ENCODE results near the gene HEMGN.

DNA sequence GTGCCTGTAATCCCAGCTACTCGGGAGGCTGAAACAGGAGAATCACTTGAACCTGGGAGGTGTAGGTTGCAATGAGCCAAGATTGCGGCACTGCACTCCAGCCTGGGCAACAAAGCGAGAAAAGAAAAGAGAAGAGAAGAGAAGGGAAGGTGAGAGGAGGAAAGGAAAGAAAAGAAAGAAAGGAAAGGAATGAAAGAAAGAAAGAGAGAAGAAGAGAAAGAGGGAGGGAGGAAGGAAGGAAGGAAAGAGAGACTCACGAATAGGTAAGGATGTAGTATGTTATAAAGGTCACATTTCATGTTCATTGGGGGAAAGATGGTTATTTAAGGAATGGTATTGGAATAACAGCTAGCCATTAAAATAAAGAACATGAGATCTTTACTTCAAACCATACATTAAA is 34.8 kb upstream of the HEMGN start:
- TF ChIP-seq ESRRA (CRISPR knock-in tag; IDR thresholded peaks at IDR 0.05; ENCODE audit: borderline replicate concordance), result no peak
- TF ChIP-seq, protein P1, sequence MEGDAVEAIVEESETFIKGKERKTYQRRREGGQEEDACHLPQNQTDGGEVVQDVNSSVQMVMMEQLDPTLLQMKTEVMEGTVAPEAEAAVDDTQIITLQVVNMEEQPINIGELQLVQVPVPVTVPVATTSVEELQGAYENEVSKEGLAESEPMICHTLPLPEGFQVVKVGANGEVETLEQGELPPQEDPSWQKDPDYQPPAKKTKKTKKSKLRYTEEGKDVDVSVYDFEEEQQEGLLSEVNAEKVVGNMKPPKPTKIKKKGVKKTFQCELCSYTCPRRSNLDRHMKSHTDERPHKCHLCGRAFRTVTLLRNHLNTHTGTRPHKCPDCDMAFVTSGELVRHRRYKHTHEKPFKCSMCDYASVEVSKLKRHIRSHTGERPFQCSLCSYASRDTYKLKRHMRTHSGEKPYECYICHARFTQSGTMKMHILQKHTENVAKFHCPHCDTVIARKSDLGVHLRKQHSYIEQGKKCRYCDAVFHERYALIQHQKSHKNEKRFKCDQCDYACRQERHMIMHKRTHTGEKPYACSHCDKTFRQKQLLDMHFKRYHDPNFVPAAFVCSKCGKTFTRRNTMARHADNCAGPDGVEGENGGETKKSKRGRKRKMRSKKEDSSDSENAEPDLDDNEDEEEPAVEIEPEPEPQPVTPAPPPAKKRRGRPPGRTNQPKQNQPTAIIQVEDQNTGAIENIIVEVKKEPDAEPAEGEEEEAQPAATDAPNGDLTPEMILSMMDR (IDR thresholded peaks at IDR 0.05), result no peak
- no peak for TF ChIP-seq NR2C2 (CRISPR knock-in tag; IDR thresholded peaks at IDR 0.05)
- no peak for TF ChIP-seq KAT7 (CRISPR knock-in tag; IDR thresholded peaks at IDR 0.05; ENCODE audit: borderline replicate concordance)
- TF ChIP-seq, protein P2, sequence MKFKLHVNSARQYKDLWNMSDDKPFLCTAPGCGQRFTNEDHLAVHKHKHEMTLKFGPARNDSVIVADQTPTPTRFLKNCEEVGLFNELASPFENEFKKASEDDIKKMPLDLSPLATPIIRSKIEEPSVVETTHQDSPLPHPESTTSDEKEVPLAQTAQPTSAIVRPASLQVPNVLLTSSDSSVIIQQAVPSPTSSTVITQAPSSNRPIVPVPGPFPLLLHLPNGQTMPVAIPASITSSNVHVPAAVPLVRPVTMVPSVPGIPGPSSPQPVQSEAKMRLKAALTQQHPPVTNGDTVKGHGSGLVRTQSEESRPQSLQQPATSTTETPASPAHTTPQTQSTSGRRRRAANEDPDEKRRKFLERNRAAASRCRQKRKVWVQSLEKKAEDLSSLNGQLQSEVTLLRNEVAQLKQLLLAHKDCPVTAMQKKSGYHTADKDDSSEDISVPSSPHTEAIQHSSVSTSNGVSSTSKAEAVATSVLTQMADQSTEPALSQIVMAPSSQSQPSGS (CRISPR knock-in tag; IDR thresholded peaks at IDR 0.05; ENCODE audit: borderline replicate concordance, low read depth), result no peak
